ENCODE results near the gene DDX49. TPM values are rescaled to one million over a fixed set of nuclear protein-coding genes. Genes with fewer than 3 reads are reported as not detected.

DDX49 gene
- total and polyA plus RNA-seq, 2 experiments from 2014 or later = 53.4 to 76.0 TPM

- Histone ChIP-seq H2AFZ (no peak overlapping the region), H3K4me2 (ENCODE audit: unreplicated experiment) (no peak overlapping the region), H3K4me1 (ENCODE audit: insufficient read depth) (peaks cover 9% of the 10 kb centered on the region; the same call in 1 of the 2 replicates), H3K4me3 (no peak overlapping the region), H3K36me3 (ENCODE audit: low read depth) (0 out of 2 replicates have a peak, but pooled peaks cover 3% of the 10 kb centered on the region), H3F3A (ENCODE audit: insufficient read depth) (no peaks in the 10 kb centered on the region), H4K20me1 (ENCODE audit: insufficient read depth) (no peaks in the 10 kb centered on the region), H3K79me2 (ENCODE audit: insufficient read depth) (peaks cover 27% of the 10 kb centered on the region), H3K9me2 (ENCODE audit: insufficient read depth) (no peaks in the 10 kb centered on the region), H3K9me3 (ENCODE audit: low read depth) (no peaks in the 10 kb centered on the region), H3K27ac (no peak overlapping the region), H3K27me3 (replicated peaks; ENCODE audit: insufficient read depth) (no peaks in the 10 kb centered on the region), H3K9ac (no peak overlapping the region)
- TF ChIP-seq EZH2 (IDR thresholded peaks at IDR 0.05; ENCODE audit: insufficient read depth, poor library complexity, severe bottlenecking) = no peak
- in situ Hi-C loops (cut with MboI) = no loop called here
- no peak for DNase-seq
- WGBS, 2 experiments (ENCODE audit: low coverage in 1 of 2, low lambda C conversion rate in 2 of 2, missing lambda C conversion rate in 2 of 2) = 96 to 99% methylated on average over 6 of the region's 6 CpGs
Measured at GRCh38 chr19:18942692-18943091, 23.2 kb downstream of the DDX49 start.

DNA sequence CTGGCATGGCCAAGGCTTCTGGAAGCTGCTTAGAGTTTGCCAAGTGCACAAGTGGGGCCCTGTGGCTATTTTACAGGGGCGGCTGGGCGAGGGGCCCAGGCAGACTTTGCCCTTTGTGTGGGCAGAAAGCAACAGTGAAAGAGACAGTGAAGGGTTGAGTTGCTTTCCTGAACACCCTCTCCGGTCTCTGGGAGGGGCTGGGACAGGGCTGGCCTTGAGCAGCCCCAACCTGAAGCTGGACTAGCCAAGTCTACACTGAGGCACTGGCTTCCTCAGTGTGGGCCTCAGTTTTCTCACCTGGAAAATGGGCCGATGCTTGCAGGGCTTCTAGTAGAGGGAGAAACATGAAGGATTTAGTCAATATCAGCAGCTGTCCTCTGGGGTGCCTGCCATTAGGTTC lies 23.9 kb downstream of the DDX49 start:
- in situ Hi-C loops (cut with MboI) = no loop called here
- no peak overlapping the region for H3K9ac ChIP-seq
- H3K27ac ChIP-seq = no peak overlapping the region
- no peak overlapping the region for H3K4me2 ChIP-seq (ENCODE audit: unreplicated experiment)
- peaks cover 9% of the 10 kb centered on the region; the same call in 1 of the 2 replicates for H3K4me1 ChIP-seq (ENCODE audit: insufficient read depth)
- TF ChIP-seq EZH2phosphoT487 (IDR thresholded peaks at IDR 0.05; ENCODE audit: insufficient read depth, low read depth) (no peak), EZH2 (IDR thresholded peaks at IDR 0.05; ENCODE audit: insufficient read depth, poor library complexity, severe bottlenecking) (no peak)
- H3K79me2 ChIP-seq (ENCODE audit: insufficient read depth) = peaks cover 27% of the 10 kb centered on the region
- H4K20me1 ChIP-seq (ENCODE audit: insufficient read depth) = no peaks in the 10 kb centered on the region
- H3K36me3 ChIP-seq (ENCODE audit: low read depth) = no peaks in the 10 kb centered on the region
- DNase-seq = no peak
- no peak overlapping the region for H2AFZ ChIP-seq
- H3K9me2 ChIP-seq (ENCODE audit: insufficient read depth) = no peaks in the 10 kb centered on the region
- H3K4me3 ChIP-seq = no peak overlapping the region
- H3F3A ChIP-seq (ENCODE audit: insufficient read depth) = no peaks in the 10 kb centered on the region
- H3K9me3 ChIP-seq (ENCODE audit: low read depth) = no peaks in the 10 kb centered on the region
- 94 to 96% methylated on average over 4 of the region's 4 CpGs for WGBS, 2 experiments (ENCODE audit: low coverage in 1 of 2, low lambda C conversion rate in 2 of 2, missing lambda C conversion rate in 2 of 2)
- no peaks in the 10 kb centered on the region for H3K27me3 ChIP-seq (replicated peaks; ENCODE audit: insufficient read depth)

DNA sequence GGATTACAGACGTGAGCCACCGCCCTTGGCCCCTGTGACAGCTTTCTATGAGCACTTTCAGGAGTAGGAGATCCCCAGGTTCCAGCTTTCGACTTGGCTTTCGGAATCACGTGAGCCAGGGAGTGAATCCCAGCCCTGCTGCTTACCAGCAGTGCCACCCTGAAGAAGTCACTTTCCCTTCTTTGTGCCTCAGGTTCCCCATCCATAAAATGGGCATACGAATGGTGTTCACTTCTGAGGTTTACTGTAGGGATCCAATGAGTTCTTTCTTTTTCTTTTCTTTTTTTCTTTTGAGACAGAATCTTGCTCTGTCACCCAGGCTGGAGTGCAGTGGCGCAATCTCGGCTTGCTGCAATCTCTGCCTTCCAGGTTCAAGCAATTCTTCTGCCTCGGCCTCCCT lies 25.8 kb downstream of the DDX49 start:
- Histone ChIP-seq H3K4me1 (ENCODE audit: insufficient read depth) (0 out of 2 replicates have a peak, but pooled peaks cover 3% of the 10 kb centered on the region), H3F3A (ENCODE audit: insufficient read depth) (no peaks in the 10 kb centered on the region), H3K79me2 (ENCODE audit: insufficient read depth) (peaks cover 9% of the 10 kb centered on the region), H3K9me3 (ENCODE audit: low read depth) (no peaks in the 10 kb centered on the region), H2AFZ (no peak overlapping the region), H4K20me1 (ENCODE audit: insufficient read depth) (no peaks in the 10 kb centered on the region), H3K4me3 (no peak overlapping the region), H3K36me3 (ENCODE audit: low read depth) (no peaks in the 10 kb centered on the region), H3K9ac (no peak overlapping the region), H3K27me3 (replicated peaks; ENCODE audit: insufficient read depth) (no peaks in the 10 kb centered on the region), H3K27ac (no peak overlapping the region), H3K9me2 (ENCODE audit: insufficient read depth) (no peaks in the 10 kb centered on the region), H3K4me2 (ENCODE audit: unreplicated experiment) (no peak overlapping the region)
- TF ChIP-seq EZH2 (IDR thresholded peaks at IDR 0.05; ENCODE audit: insufficient read depth, poor library complexity, severe bottlenecking) (no peak), EZH2phosphoT487 (IDR thresholded peaks at IDR 0.05; ENCODE audit: insufficient read depth, low read depth) (no peak)
- in situ Hi-C loops (cut with MboI) = no loop called here
- DNase-seq = no peak
- WGBS, 2 experiments (ENCODE audit: low coverage in 1 of 2, low lambda C conversion rate in 2 of 2, missing lambda C conversion rate in 2 of 2) = 90 to 92% methylated on average over 9 of the region's 9 CpGs

GRCh38 chr19:18946335-18946734 lies 26.8 kb downstream of the DDX49 start:
- H3K36me3 ChIP-seq (ENCODE audit: low read depth) = no peaks in the 10 kb centered on the region
- H3K27ac ChIP-seq = no peak overlapping the region
- in situ Hi-C loops (cut with MboI) = no loop called here
- no peaks in the 10 kb centered on the region for H3K9me3 ChIP-seq (ENCODE audit: low read depth)
- no peaks in the 10 kb centered on the region for H3K27me3 ChIP-seq (replicated peaks; ENCODE audit: insufficient read depth)
- no peak overlapping the region for H3K4me3 ChIP-seq
- H3F3A ChIP-seq (ENCODE audit: insufficient read depth) = peaks cover 4% of the 10 kb centered on the region; the same call in 1 of the 2 replicates
- no peaks in the 10 kb centered on the region for H4K20me1 ChIP-seq (ENCODE audit: insufficient read depth)
- H3K79me2 ChIP-seq (ENCODE audit: insufficient read depth) = peaks cover 5% of the 10 kb centered on the region; the same call in 1 of the 2 replicates
- peaks cover 6% of the 10 kb centered on the region; the same call in 1 of the 2 replicates for H3K4me1 ChIP-seq (ENCODE audit: insufficient read depth)
- H3K4me2 ChIP-seq (ENCODE audit: unreplicated experiment) = no peak overlapping the region
- no peak for DNase-seq
- no peaks in the 10 kb centered on the region for H3K9me2 ChIP-seq (ENCODE audit: insufficient read depth)
- H3K9ac ChIP-seq = no peak overlapping the region
- TF ChIP-seq EZH2phosphoT487 (IDR thresholded peaks at IDR 0.05; ENCODE audit: insufficient read depth, low read depth) (no peak), EZH2 (IDR thresholded peaks at IDR 0.05; ENCODE audit: insufficient read depth, poor library complexity, severe bottlenecking) (no peak)
- H2AFZ ChIP-seq = no peak overlapping the region

DNA sequence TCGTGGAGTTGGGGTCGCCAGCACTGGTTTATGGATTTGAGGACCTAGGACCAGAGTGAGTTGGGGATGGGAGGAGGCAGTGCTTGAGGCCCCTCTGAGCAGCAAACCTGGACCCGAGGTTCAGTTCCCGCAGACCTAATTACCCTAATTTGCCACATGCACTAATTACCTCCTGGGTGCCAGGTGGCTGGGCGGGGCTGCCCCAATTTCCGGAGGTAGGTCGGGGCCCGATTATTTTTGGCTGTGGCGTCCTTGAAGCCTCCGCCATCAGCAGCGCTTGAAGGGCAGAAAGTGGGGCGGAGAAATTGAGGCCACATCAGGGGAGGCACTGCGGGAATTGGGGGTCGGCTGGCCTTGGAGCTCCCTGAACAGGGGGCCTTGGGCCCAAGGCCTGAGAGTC lies 27.4 kb downstream of the DDX49 start:
- WGBS, 2 experiments (ENCODE audit: low coverage in 1 of 2, low lambda C conversion rate in 2 of 2, missing lambda C conversion rate in 2 of 2) = 94 to 97% methylated on average over 14 of the region's 14 CpGs
- in situ Hi-C loops (cut with MboI) = no loop called here
- no peak overlapping the region for H3K4me2 ChIP-seq (ENCODE audit: unreplicated experiment)
- H3K27me3 ChIP-seq (replicated peaks; ENCODE audit: insufficient read depth) = no peaks in the 10 kb centered on the region
- H3K9me3 ChIP-seq (ENCODE audit: low read depth) = no peaks in the 10 kb centered on the region
- H3K4me3 ChIP-seq = no peak overlapping the region
- H3K4me1 ChIP-seq (ENCODE audit: insufficient read depth) = peaks cover 6% of the 10 kb centered on the region; the same call in 1 of the 2 replicates
- TF ChIP-seq EZH2phosphoT487 (IDR thresholded peaks at IDR 0.05; ENCODE audit: insufficient read depth, low read depth) = no peak
- no peak for TF ChIP-seq EZH2 (IDR thresholded peaks at IDR 0.05; ENCODE audit: insufficient read depth, poor library complexity, severe bottlenecking)
- peaks cover 8% of the 10 kb centered on the region; the same call in 1 of the 2 replicates for H3F3A ChIP-seq (ENCODE audit: insufficient read depth)
- H3K9ac ChIP-seq = no peak overlapping the region
- H3K79me2 ChIP-seq (ENCODE audit: insufficient read depth) = peaks cover 3% of the 10 kb centered on the region; the same call in 1 of the 2 replicates
- H3K27ac ChIP-seq = no peak overlapping the region
- no peaks in the 10 kb centered on the region for H3K36me3 ChIP-seq (ENCODE audit: low read depth)
- no peak overlapping the region for H2AFZ ChIP-seq
- DNase-seq = no peak
- H3K9me2 ChIP-seq (ENCODE audit: insufficient read depth) = no peaks in the 10 kb centered on the region
- H4K20me1 ChIP-seq (ENCODE audit: insufficient read depth) = no peaks in the 10 kb centered on the region

Data from GM23248 (cell line).